Measurements from ENCODE around the gene BEX3.
"Not testable (repeated sequence)": the region's sequence is repeated elsewhere in the genome, so short reads cannot be mapped to it uniquely, and the experiment has no call there.

Gene BEX3

GRCh38 chrX:103384672-103385071, 8.3 kb downstream of the BEX3 start:
- DNase-seq, result no peak

- not testable (repeated sequence) for DNase-seq
Observed at GRCh38 chrX:103385283-103385830, 9.0 kb downstream of the BEX3 start.

GRCh38 chrX:103386332-103386731, 10.0 kb downstream of the BEX3 start:
- no peak for DNase-seq

- DNase-seq, result no peak
Observed at GRCh38 chrX:103393487-103393886, 17.1 kb downstream of the BEX3 start.

- no peak for DNase-seq
Observed at GRCh38 chrX:103396186-103396585, 19.8 kb downstream of the BEX3 start.

- DNase-seq, result no peak
Observed at GRCh38 chrX:103396660-103397059, 20.3 kb downstream of the BEX3 start.

- DNase-seq, result no peak
Observed at GRCh38 chrX:103397707-103398106, 21.4 kb downstream of the BEX3 start.

GRCh38 chrX:103398421-103398864, 22.1 kb downstream of the BEX3 start:
- no peak for DNase-seq

GRCh38 chrX:103399744-103400143, 23.4 kb downstream of the BEX3 start:
- DNase-seq, result no peak

GRCh38 chrX:103400931-103401330, 24.6 kb downstream of the BEX3 start:
- DNase-seq, result no peak

- peak; percentile 52 for DNase-seq
Observed at GRCh38 chrX:103404231-103405008, 28.1 kb downstream of the BEX3 start.

GRCh38 chrX:103405009-103405333, 28.6 kb downstream of the BEX3 start:
- DNase-seq, result no peak

GRCh38 chrX:103406256-103406655, 29.9 kb downstream of the BEX3 start:
- no peak for DNase-seq

- no peak for DNase-seq
Observed at GRCh38 chrX:103407776-103408175, 31.4 kb downstream of the BEX3 start.

GRCh38 chrX:103411721-103412120, 35.4 kb downstream of the BEX3 start:
- not testable (repeated sequence) for DNase-seq

GRCh38 chrX:103413705-103414387, 37.5 kb downstream of the BEX3 start:
- no peak for DNase-seq

- no peak for DNase-seq
Observed at GRCh38 chrX:103414561-103414960, 38.2 kb downstream of the BEX3 start.

- no peak for DNase-seq
Observed at GRCh38 chrX:103415068-103415467, 38.7 kb downstream of the BEX3 start.

- no peak for DNase-seq
Observed at GRCh38 chrX:103415528-103415927, 39.2 kb downstream of the BEX3 start.

GRCh38 chrX:103417370-103417769, 41.0 kb downstream of the BEX3 start:
- no peak for DNase-seq

GRCh38 chrX:103417933-103418332, 41.6 kb downstream of the BEX3 start:
- no peak for DNase-seq

- DNase-seq, result no peak
Observed at GRCh38 chrX:103418811-103419340, 42.5 kb downstream of the BEX3 start.

- no peak for DNase-seq
Observed at GRCh38 chrX:103423955-103424638, 47.8 kb downstream of the BEX3 start.

All from DMS153 (cell line).